Measurements from ENCODE around the gene CMIP.

CMIP gene

GRCh38 chr16:81409016-81409556 is 35.5 kb upstream of the CMIP start:
- Histone ChIP-seq H3K27me3 (replicated peaks; ENCODE audit: control insufficient read depth, insufficient read depth, low read length) (no peaks in the 10 kb centered on the region), H3K36me3 (ENCODE audit: control insufficient read depth, insufficient read depth, low read length) (no peaks in the 10 kb centered on the region), H3K4me3 (replicated peaks; ENCODE audit: low read depth, low read length) (no peak overlapping the region)
- no peak for DNase-seq (ENCODE audit: extremely low read depth, insufficient read length)
- TF ChIP-seq CTCF (IDR thresholded peaks at IDR 0.05; ENCODE audit: insufficient read depth, low read length, poor library complexity, severe bottlenecking): no peak

GRCh38 chr16:81410643-81411293 is 33.8 kb upstream of the CMIP start:
- H3K4me3 ChIP-seq (replicated peaks; ENCODE audit: low read depth, low read length): no peak overlapping the region
- H3K27me3 ChIP-seq (replicated peaks; ENCODE audit: control insufficient read depth, insufficient read depth, low read length): no peaks in the 10 kb centered on the region
- no peaks in the 10 kb centered on the region for H3K36me3 ChIP-seq (ENCODE audit: control insufficient read depth, insufficient read depth, low read length)
- no peak for DNase-seq (ENCODE audit: extremely low read depth, insufficient read length)
- no peak for TF ChIP-seq CTCF (IDR thresholded peaks at IDR 0.05; ENCODE audit: insufficient read depth, low read length, poor library complexity, severe bottlenecking)

GRCh38 chr16:81413245-81413990 is 31.2 kb upstream of the CMIP start:
- TF ChIP-seq CTCF (IDR thresholded peaks at IDR 0.05; ENCODE audit: insufficient read depth, low read length, poor library complexity, severe bottlenecking): no peak
- H3K36me3 ChIP-seq (ENCODE audit: control insufficient read depth, insufficient read depth, low read length): no peaks in the 10 kb centered on the region
- no peaks in the 10 kb centered on the region for H3K27me3 ChIP-seq (replicated peaks; ENCODE audit: control insufficient read depth, insufficient read depth, low read length)
- DNase-seq (ENCODE audit: extremely low read depth, insufficient read length): no peak
- no peak overlapping the region for H3K4me3 ChIP-seq (replicated peaks; ENCODE audit: low read depth, low read length)

GRCh38 chr16:81415751-81416150 is 28.9 kb upstream of the CMIP start:
- no peak for TF ChIP-seq CTCF (IDR thresholded peaks at IDR 0.05; ENCODE audit: insufficient read depth, low read length, poor library complexity, severe bottlenecking)
- Histone ChIP-seq H3K4me3 (replicated peaks; ENCODE audit: low read depth, low read length) (no peak overlapping the region), H3K36me3 (ENCODE audit: control insufficient read depth, insufficient read depth, low read length) (no peaks in the 10 kb centered on the region), H3K27me3 (replicated peaks; ENCODE audit: control insufficient read depth, insufficient read depth, low read length) (no peaks in the 10 kb centered on the region)
- DNase-seq (ENCODE audit: extremely low read depth, insufficient read length): no peak

- no peak for TF ChIP-seq CTCF (IDR thresholded peaks at IDR 0.05; ENCODE audit: insufficient read depth, low read length, poor library complexity, severe bottlenecking)
- H3K4me3 ChIP-seq (replicated peaks; ENCODE audit: low read depth, low read length): no peak overlapping the region
- H3K36me3 ChIP-seq (ENCODE audit: control insufficient read depth, insufficient read depth, low read length): no peaks in the 10 kb centered on the region
- no peaks in the 10 kb centered on the region for H3K27me3 ChIP-seq (replicated peaks; ENCODE audit: control insufficient read depth, insufficient read depth, low read length)
- no peak for DNase-seq (ENCODE audit: extremely low read depth, insufficient read length)
Measured at GRCh38 chr16:81416749-81417148, 27.9 kb upstream of the CMIP start.

Data from GM06990 (cell line).